GM19463 (cell line): ENCODE data around the gene DIPK1C.
"Not testable (repeated sequence)": the region's sequence is repeated elsewhere in the genome, so short reads cannot be mapped to it uniquely, and the experiment has no call there.

Experiments
- ATAC-seq: cut with Tn5 transposase; IDR thresholded peaks from one replicate; pipeline ENCODE4 v1.9.1; 2021; ENCODE audit warnings: mild to moderate bottlenecking, moderate library complexity; ENCODE audit not compliant: unreplicated experiment

The DIPK1C gene

DNA sequence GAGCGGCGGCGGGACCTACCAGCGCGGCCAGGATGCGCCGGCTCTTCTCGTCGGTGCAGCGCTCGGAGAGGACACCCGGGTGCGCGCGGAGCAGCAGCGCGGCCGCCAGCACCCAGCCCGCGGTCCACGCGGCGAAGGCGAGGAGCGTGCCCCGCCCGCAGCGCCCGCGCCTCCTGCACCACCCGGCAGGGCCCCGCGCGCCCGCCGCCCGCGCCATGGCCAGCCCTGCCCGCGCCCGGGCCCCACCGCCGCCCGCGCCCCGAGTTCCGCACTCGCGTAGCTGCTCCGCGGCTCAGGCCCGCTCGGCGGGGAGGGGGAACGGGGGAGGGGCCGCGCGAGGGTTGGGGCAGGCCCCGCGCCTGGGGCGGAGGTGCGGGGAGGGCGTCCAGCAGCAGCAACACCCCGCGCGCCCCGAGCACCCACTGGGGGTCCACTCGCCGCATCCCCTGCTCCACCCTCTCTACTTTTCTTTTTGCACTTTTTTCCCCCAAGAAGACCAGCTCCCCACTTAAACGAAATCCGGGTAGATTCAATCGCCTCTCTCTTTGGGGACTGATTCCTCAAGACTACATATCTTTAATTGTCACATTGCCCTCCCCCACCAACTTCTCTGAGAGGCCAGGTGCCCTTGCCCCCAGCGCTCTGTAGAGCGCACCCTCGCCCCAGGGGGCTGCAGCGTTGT, at the start of gene DIPK1C:
DIPK1C (minus strand) TSS at position 266 of the 682 bp plus-strand sequence; CDS start at position 217, 49 bp downstream.
- ATAC-seq, result no peak

DNA sequence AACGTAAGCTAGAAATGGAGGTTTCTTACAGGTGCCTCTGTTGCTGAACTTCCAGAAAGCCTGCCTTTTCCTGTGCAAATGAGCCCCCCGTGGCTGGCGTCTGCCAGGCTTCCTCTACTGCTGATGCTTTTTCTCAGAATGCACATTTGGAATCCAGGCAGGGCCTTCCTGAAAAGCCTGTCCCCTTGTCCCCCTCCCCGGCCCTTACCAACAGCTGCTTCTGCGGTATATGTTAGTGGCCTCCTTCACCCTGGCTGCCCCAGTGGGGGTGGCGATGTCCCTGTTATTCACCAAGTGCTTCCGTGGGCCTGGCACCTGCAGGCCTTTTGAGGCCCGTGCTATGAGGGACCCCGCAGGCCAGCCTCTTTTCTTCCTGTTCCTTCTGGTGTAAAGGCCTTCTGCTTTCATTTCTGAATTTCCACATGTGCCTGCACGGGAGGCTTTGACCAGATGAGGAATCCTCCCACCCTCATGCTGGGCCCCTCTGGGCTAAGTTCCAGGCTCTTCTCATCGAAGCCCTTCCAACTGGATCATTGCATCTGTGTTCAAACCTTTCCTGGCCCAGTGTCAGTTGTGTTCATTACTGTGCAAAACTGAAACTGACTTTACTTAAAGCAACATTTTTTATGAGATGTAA, 49.5 kb upstream of the DIPK1C start:
- no peak for ATAC-seq

DNA sequence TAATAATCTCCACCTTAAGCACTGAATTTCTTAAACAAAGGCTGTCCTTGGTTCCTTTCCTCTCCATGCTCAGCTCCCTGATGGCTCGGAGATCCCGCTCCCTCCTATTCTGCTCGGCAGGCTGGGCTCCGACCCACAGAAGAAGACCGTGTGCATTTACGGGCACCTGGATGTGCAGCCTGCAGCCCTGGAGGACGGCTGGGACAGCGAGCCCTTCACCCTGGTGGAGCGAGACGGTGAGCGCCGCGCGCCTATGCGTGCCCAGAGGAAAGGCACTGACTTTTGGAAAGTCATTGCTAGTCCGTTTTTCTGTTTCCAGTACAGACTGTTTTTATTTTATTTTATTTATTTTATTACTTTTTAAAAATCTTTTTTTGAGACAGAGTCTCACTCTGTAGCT, 48.7 kb upstream of the DIPK1C start:
- ATAC-seq, result no peak

- no peak for ATAC-seq
Measured at GRCh38 chr18:74503137-74503536, 46.0 kb upstream of the DIPK1C start.

DNA sequence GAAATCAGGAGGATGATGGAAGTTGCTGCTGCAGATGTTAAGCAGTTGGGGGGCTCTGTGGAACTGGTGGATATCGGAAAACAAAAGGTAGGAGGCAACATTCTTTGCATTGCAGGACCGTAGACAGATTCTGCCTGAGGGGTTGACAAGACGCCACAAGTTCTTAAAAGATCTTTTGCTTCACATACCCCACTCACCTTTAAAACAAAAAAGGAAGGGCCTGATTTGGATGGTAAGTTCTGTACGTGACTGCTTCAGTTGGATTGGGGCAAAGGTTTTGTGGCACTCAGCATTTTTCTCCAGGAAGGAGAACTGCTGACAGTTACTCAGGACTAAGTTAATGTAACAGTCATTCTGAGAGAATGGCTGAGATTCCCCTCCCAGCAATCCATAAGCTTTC, 44.3 kb upstream of the DIPK1C start:
- ATAC-seq, result no peak

GRCh38 chr18:74500774-74501173, 43.7 kb upstream of the DIPK1C start:
- not testable (repeated sequence) for ATAC-seq

DNA sequence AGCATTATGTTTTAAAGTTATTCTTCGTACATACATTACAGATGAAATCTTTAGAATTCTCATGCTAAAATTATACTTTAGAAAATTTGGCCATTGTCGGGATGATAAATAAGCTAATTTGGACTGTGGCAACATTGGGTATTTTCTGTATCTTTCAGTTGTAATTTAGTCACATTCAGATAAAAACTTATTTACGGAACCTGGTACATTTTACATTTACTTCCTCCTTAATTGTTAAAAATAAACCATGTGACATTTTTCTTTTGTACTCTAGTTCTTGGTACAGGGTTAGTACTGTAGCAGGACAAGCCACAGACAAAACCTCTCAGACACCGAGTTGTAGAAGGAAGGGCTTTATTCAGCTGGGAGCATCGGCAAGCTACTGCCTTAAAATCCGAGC, 43.3 kb upstream of the DIPK1C start:
- ATAC-seq, result no peak

GRCh38 chr18:74499633-74500032, 42.5 kb upstream of the DIPK1C start:
- peak; percentile 32 for ATAC-seq

DNA sequence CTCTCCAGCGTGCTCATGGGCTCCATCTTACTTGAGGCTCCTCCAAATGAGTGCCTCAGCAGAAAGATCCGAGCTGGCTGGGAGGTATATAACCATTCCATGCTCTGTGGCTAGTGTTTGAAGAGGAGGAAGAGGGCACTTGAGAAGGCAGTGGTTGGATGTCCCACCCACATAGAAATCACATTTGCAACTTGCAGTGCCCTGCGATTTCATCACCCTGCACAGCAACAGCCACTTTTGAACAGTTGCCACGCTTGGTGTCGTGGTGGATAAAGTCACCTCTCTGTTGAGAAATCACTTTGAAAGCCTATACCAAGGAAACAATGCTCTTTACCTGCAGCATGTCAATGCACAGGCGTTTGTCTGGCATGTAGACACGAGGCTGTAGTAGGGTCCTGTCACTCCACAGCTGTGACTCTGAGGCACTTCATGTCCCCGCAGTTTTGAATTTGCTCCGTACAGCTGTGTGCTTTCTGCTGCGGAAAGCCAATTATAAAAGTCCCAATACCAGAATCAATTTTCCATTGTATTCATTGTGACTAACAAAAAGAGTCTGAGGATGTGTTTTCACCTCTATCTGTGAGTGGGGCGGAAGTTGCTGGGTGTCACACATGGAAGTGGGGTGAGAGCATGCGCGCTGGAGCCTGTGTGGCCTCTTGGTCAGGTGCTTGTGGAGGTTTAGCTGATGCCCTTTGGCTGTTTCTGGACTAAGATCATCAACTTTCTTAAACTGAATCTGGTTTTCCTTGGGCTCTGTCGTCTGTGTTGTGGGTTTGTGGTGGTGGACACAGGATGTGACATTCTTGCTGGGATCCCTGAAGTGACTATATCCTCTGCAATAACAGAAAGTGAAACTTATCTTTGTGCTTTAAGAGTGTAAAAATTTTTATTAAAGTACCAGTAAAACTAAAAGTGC, 41.9 kb upstream of the DIPK1C start:
- ATAC-seq, result peak; percentile 31

GRCh38 chr18:74497778-74498177, 40.7 kb upstream of the DIPK1C start:
- ATAC-seq, result no peak

GRCh38 chr18:74497324-74497676, 40.2 kb upstream of the DIPK1C start:
- no peak for ATAC-seq

- ATAC-seq, result peak; percentile 28
Measured at GRCh38 chr18:74496508-74497323, 39.6 kb upstream of the DIPK1C start.

DNA sequence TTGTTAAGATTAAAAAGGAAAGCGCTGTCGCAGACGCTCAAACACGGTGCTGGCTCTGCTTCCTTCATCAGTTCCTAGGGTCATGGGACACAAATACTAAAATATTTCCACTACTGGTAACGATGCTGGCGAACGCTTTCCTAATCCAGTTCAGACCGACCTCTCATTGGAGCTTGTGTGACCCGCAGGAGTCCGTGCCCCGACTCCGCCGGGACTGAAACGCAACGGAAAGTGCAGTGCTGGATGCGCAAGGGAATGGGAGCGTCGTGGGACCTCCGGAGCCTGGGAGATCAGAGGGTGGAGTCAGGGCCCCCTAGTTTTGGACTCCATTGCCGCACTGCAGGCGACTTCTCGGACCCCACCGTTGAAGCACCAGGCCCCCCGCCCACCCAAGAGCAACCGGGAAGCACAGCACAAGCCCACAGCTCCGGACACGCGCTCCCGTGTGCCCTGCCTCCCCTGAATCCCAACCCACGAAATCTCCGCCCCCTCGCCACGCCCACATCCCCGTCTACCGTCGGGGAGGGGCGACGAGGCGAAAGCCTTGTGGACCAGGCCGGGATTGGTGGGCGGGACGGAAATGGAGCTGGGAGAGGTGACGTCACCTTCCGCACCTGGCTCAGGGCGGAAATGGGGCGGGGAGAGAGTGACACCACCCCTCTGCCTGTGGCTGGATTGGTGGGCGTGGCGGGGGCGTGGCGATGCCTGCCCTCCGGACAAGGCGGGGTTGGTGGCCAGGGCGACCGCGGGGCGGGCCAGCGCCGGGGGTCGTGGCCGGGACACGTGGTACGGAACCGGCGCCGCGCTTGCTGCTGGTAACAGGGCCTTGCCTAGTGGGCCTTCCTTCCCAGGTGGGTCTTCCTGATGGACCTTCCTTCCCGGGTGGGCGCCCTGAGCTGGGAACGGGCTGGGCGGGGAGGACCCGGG, 38.7 kb upstream of the DIPK1C start, which contains the start of gene CNDP2:
CNDP2 (plus strand) TSS at position 783 of the 927 bp plus-strand sequence. CDS start 3,611 bp downstream, outside the sequence.
- peak; percentile 69 for ATAC-seq

GRCh38 chr18:74494514-74494913, 37.4 kb upstream of the DIPK1C start:
- ATAC-seq, result no peak

DNA sequence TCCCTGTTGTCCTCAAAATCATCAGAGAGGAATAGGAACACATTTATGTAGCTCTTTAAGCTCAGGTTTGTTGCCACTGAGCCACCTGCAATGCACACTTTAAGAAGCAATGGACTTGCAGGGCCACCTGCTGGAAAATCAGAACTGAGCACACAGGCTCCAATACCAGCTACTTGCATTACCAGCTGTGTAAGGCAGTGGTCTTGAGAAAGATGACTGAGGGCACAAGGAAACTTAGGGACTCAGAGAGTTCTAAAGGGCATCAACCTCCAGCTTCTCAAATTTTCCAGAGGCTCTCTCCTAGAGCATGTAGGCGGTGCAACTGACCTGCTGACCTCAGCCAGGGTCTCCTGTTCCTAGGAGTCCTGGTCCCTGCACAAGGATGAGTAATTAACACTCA, 36.6 kb upstream of the DIPK1C start:
- ATAC-seq, result no peak

- ATAC-seq, result no peak
Measured at GRCh38 chr18:74492259-74492658, 35.2 kb upstream of the DIPK1C start.

DNA sequence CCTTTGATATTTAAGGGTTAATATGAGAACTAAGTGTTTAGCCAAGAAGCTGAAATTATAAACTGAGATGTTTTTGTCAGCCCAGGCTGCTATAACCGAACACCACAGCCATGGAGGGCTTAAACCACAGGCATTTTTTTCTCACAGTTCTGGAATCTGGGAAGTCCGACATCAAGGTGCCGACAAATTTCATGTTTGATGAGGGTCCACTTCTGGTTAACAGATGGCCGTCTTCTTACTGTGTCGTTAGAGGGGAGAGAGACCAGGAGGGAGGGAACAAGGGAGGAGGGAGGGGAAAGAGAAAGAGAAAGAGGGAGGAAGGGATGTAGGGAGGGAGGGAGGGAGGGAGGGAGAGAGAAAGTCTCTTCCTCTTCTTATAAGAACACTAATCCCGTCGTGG, 32.6 kb upstream of the DIPK1C start:
- ATAC-seq, result no peak

DNA sequence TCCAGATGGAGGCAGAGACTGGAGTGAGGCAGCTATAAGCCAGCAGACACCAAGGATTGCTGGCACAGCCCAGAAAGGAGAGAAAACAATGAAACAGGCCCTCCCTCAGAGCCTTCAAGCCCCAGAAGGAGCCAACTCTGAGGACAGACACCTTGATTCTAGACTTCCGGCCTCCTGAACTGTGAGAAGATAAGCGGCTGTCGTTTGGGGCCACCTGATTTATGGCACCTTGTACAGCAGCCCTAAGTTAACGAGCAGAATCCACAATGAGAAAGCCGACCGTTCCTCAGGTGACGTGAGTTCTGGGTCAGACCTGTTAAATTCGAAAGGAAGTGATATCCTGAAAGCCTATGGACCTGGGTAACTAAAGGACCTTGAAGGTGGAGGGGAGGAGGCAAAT, 31.8 kb upstream of the DIPK1C start:
- no peak for ATAC-seq

DNA sequence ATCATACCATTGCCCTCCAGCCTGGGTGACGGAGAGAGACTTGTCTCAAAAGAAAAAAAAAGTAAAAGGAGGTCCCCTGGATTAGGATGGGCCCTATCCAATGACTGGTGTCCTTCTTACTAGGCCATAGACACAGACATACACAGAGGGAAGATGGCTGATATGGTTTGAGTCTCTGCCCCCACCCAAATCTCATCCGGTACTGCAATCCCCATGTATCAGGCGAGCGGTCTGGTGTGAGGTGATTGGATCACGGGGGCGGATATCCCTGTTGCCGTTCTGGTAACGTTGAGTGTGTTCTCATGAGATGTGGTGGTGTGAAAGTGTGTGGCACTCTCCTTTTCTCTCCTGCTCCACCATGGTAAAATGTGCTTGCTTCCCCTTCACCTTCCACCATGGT, 31.2 kb upstream of the DIPK1C start:
- ATAC-seq, result no peak
